Endothelial cell of umbilical vein (primary cell): ENCODE data around the gene FOSL2. TPM values are rescaled to one million over a fixed set of nuclear protein-coding genes. Genes with fewer than 3 reads are reported as not detected.

Source experiments
- BruUV-seq: library from RNA; stranded (reverse); fragments of 400-500 nt; replicated peaks from 2 replicates; lab custom pipeline; 2021; lab: Mats Ljungman, UMichigan
- CTCF ChIA-PET: fragments of 300-600, 350-600 bp; sonication (Branson Sonifier 250); formaldehyde crosslinking; loops from one replicate; lab custom pipeline; 2021; ENCODE audit warnings: antibody characterized with exemption, inconsistent platforms; lab: Charles Lee
- POLR2A ChIA-PET: fragments of 300-600, 350-600 bp; sonication (Branson Sonifier 250); formaldehyde crosslinking; loops from one replicate; lab custom pipeline; 2021; ENCODE audit warnings: antibody characterized with exemption, inconsistent platforms; lab: Charles Lee
- DNase-seq: peaks from one replicate; pipeline ENCODE4 v3.0.0-alpha.2; 2011; ENCODE audit warnings: low read depth, low spot score
- FAIRE-seq: peaks from 2 replicates; lab custom pipeline; 2011; peaks lifted over from hg19 to GRCh38; lab: Jason Lieb, UNC
- H2AFZ ChIP-seq: 2 replicates; pipeline ENCODE4 v1.6.0; 2012; ENCODE audit warnings: low read depth, low read length, control low read depth, inconsistent platforms
- H3K27ac ChIP-seq: 2 replicates; pipeline ENCODE4 v1.5.1; 2011; ENCODE audit warnings: low read depth, mild to moderate bottlenecking, control low read depth, low read length, moderate library complexity; ENCODE audit not compliant: insufficient read depth
- H3K27me3 ChIP-seq, 2 experiments: 2 replicates each; pipeline versions ENCODE4 v1.6.0 to v1.6.1; 2011; ENCODE audit warnings: low read length in 2 of 2, mixed read lengths in 1 of 2; ENCODE audit not compliant: control insufficient read depth in 2 of 2, insufficient read depth in 2 of 2
- H3K36me3 ChIP-seq, 2 experiments: 2 replicates in 1 of 2; 3 replicates in 1 of 2; pipeline ENCODE4 v1.5.1; 2011; ENCODE audit warnings: low read length in 2 of 2, mild to moderate bottlenecking in 1 of 2, moderate library complexity in 1 of 2; ENCODE audit not compliant: control insufficient read depth in 2 of 2, insufficient read depth in 2 of 2; ENCODE audit errors: extremely low read depth in 1 of 2
- H3K4me1 ChIP-seq: 3 replicates; pipeline ENCODE4 v1.5.1; 2011; ENCODE audit warnings: mild to moderate bottlenecking, low read length; ENCODE audit not compliant: control insufficient read depth, insufficient read depth; ENCODE audit errors: extremely low read depth
- H3K4me2 ChIP-seq: 2 replicates; pipeline ENCODE4 v1.6.1; 2011; ENCODE audit warnings: low read length, control low read depth, mixed read lengths; ENCODE audit not compliant: insufficient read depth
- H3K4me3 ChIP-seq, 3 experiments: fragments of 200-600 bp in 1 of 3; sonication (generic), shearing (Covaris generic) in 1 of 3; replicated peaks in 1 of 3; 2 replicates each; pipeline ENCODE4 v1.5.1; 2011 to 2016; ENCODE audit warnings: control low read depth in 3 of 3, low read length in 3 of 3, mild to moderate bottlenecking in 2 of 3, inconsistent platforms in 1 of 3, low read depth in 1 of 3, moderate library complexity in 1 of 3; ENCODE audit not compliant: insufficient read depth in 1 of 3
- H3K79me2 ChIP-seq: 2 replicates; pipeline ENCODE4 v1.6.0; 2012; ENCODE audit warnings: low read length, inconsistent platforms; ENCODE audit not compliant: control insufficient read depth, insufficient read depth
- H3K9ac ChIP-seq: replicated peaks from 2 replicates; pipeline ENCODE3; 2011; ENCODE audit warnings: low read length, control low read depth; ENCODE audit not compliant: insufficient read depth; ENCODE audit errors: extremely low read depth
- H3K9me1 ChIP-seq: replicated peaks from 3 replicates; pipeline ENCODE4 v1.6.0; 2011; ENCODE audit warnings: mild to moderate bottlenecking, low read length; ENCODE audit not compliant: control insufficient read depth, insufficient read depth; ENCODE audit errors: extremely low read depth
- H3K9me3 ChIP-seq: replicated peaks from 2 replicates; pipeline ENCODE4 v1.5.1; 2012; ENCODE audit warnings: low read length, inconsistent platforms; ENCODE audit not compliant: control insufficient read depth, insufficient read depth
- H4K20me1 ChIP-seq: replicated peaks from 2 replicates; pipeline ENCODE3; 2011; ENCODE audit warnings: mild to moderate bottlenecking, low read length; ENCODE audit not compliant: control insufficient read depth, insufficient read depth; ENCODE audit errors: extremely low read depth
- CTCF ChIP-seq, 2 donors: IDR thresholded peaks; 1 replicate in 1 of 2; 2 replicates in 1 of 2; pipeline ENCODE4 v1.5.1; 2011; ENCODE audit warnings: low read length in 2 of 2, mild to moderate bottlenecking in 2 of 2, moderate library complexity in 2 of 2, control low read depth in 1 of 2, inconsistent platforms in 1 of 2, low read depth in 1 of 2; ENCODE audit not compliant: insufficient read depth in 1 of 2; ENCODE audit errors: extremely low read depth in 1 of 2
- EZH2 ChIP-seq: IDR thresholded peaks from 2 replicates; pipeline ENCODE4 v1.6.1; 2012; ENCODE audit warnings: borderline replicate concordance, low read depth, mild to moderate bottlenecking, moderate library complexity, low read length, inconsistent platforms; ENCODE audit not compliant: severe bottlenecking
- FOS ChIP-seq: IDR thresholded peaks from 2 replicates; pipeline ENCODE4 v1.6.1; 2011; ENCODE audit warnings: mild to moderate bottlenecking, low read length, moderate library complexity, borderline replicate concordance; ENCODE audit not compliant: insufficient read depth
- GATA2 ChIP-seq: IDR thresholded peaks from 2 replicates; pipeline ENCODE4 v1.7.0; 2011; ENCODE audit warnings: low read depth, mild to moderate bottlenecking, moderate library complexity, mixed read lengths, low read length; ENCODE audit not compliant: insufficient read length, insufficient read depth
- JUN ChIP-seq: IDR thresholded peaks from 2 replicates; pipeline ENCODE4 v1.6.1; 2011; ENCODE audit warnings: borderline replicate concordance, low read depth; ENCODE audit not compliant: insufficient read length, insufficient read depth
- MAX ChIP-seq: IDR thresholded peaks from 2 replicates; pipeline ENCODE4 v1.6.1; 2011; ENCODE audit not compliant: insufficient read depth, insufficient read length
- MYC ChIP-seq: IDR thresholded peaks from one replicate; pipeline ENCODE4 v1.6.1; 2011; ENCODE audit warnings: mild to moderate bottlenecking, low read depth, low read length
- POLR2A ChIP-seq: IDR thresholded peaks from 2 replicates; pipeline ENCODE4 v1.6.1; 2012; ENCODE audit warnings: low read depth, mild to moderate bottlenecking, control low read depth, low read length
- POLR2AphosphoS5 ChIP-seq: IDR thresholded peaks from 2 replicates; pipeline ENCODE4 v1.6.1; 2012; ENCODE audit warnings: low read depth, mild to moderate bottlenecking, control low read depth, low read length, moderate library complexity; ENCODE audit not compliant: insufficient read depth
- dilution Hi-C: fragments of 300-500 bp; cut with MboI; formaldehyde crosslinking; loops from one replicate; pipeline ENCODE4 v1.15.0; 2019; ENCODE audit warnings: low sequenced_read_pairs; ENCODE audit not compliant: extremely low pct_ligation_motif_present
- intact Hi-C: fragments of 100-400 bp; cut with micrococcal nuclease; formaldehyde crosslinking; loops from one replicate; pipeline ENCODE4 v1.10.0; 2022
- polyA plus RNA-seq, 4 experiments: library from polyadenylated mRNA; depleted of rRNA in 3 of 4; stranded (reverse) in 3 of 4; unstranded in 1 of 4; fragments of >200 nt; gene quantifications; 2 replicates each; pipeline versions ENCODE4 v1.2.1 to v1.2.3, GENCODE V29; 2011 to 2012; ENCODE audit warnings: missing spikeins in 1 of 4
- total RNA-seq: library from RNA; stranded (reverse); gene quantifications from 2 replicates; pipeline ENCODE4 v1.2.3, GENCODE V29; 2021

Gene FOSL2
- total and polyA plus RNA-seq, 2 donors (not counting 3 experiments of a cell fraction or from before 2014, with no cell fraction given): 43.9 to 85.3 TPM

- dilution Hi-C loops: no loop called here
- no peak overlapping the region for H3K9ac ChIP-seq
- no peaks in the 10 kb centered on the region for H3K4me1 ChIP-seq
- POLR2A ChIA-PET: no interaction called here
- H3K27ac ChIP-seq: no peak overlapping the region
- no peaks in the 10 kb centered on the region for H3K9me1 ChIP-seq
- no peaks in the 10 kb centered on the region for H3K79me2 ChIP-seq
- no peak for TF ChIP-seq EZH2
- no peak for TF ChIP-seq FOS
- no peak for TF ChIP-seq CTCF (IDR thresholded peaks at IDR 0.05; ENCODE audit: extremely low read depth in 1 of 2, insufficient read depth in 1 of 2, low read depth in 1 of 2, low read length in 2 of 2)
- no peak for TF ChIP-seq GATA2
- no peak for TF ChIP-seq POLR2AphosphoS5
- TF ChIP-seq MAX: no peak
- TF ChIP-seq MYC: no peak
- TF ChIP-seq JUN: no peak
- no peak for TF ChIP-seq POLR2A
- no peaks in the 10 kb centered on the region for H3K9me3 ChIP-seq
- CTCF ChIA-PET: interaction anchor here (1.5 kb wide), 1 partner anchor 9 kb away, joined by 5 read pairs; no protein-coding TSS in a partner anchor
- intact Hi-C loops: no loop called here
- no TSS peak for BruUV-seq
- H4K20me1 ChIP-seq: no peaks in the 10 kb centered on the region
- H3K4me2 ChIP-seq: no peak overlapping the region
- peaks cover 7 to 11% of the 10 kb centered on the region in 2 experiments for H3K27me3 ChIP-seq
- FAIRE-seq: no peak
- H2AFZ ChIP-seq: no peak overlapping the region
- no peak overlapping the region for H3K4me3 ChIP-seq
- H3K36me3 ChIP-seq: no peaks in the 10 kb centered on the region
- no peak for DNase-seq
These were observed 69.5 kb downstream of the FOSL2 start for GRCh38 chr2:28462122-28462521.
